NCI-H146 (cell line): ENCODE data around the gene ZNF346.

ENCODE experiments used
- DNase-seq: peaks from one replicate; lab custom pipeline; 2025; lab: John Stamatoyannopoulos, UW

Gene ZNF346

DNA sequence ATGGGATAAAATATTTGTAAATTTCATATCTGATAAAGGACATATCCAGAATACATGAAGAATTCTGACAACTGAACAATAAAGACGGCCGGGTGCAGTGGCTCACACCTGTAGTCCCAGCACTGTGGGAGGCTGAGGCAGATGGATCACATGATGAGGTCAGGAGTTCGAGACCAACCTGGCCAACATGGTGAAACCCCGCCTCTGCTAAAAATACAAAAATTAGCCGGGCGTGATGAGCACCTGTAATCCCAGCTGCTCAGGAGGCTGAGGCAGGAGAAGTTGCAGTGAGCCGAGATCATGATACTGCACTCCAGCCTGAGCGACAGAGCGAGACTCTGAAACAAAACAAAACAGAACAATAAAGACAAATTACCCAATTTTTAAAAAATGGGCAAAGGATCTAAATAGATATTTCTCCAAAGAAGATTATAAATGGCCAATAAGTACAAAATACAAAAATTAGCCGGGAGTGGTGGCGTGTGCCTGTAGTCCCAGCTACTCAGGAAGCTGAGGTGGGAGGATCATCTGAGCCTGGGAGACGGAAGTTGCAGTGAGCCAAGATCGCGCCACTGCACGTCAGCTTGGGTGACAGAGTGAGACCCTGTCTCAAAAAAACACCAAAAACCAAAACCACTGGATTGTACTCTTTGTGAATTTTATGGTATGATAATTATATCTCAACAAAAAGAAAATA lies 101.4 kb downstream of the ZNF346 start:
- no peak for DNase-seq

GRCh38 chr5:177124486-177124991 lies 102.0 kb downstream of the ZNF346 start:
- DNase-seq, result no peak

GRCh38 chr5:177126771-177127170 lies 104.3 kb downstream of the ZNF346 start:
- DNase-seq, result no peak

DNA sequence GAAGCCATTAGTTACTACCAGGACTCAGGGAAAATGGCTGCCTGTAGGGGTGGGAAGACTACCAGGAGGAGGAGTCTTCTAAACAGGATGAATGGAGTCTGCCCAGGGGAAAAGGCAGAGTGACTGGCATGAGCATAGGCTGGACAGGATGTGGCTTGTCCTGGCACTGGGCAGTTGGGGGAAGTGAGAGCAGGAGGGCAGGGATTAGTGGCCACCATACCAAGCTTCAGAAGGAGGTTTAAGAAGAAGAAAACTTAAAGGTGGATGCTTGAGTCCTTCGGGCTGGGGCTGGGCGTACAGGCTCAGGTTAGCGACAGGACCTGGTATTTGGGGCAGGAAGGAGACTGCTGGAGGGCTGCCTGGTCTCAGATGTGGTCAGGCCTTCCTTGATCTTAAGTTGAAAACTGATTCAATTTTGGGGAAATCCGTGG lies 106.1 kb downstream of the ZNF346 start:
- DNase-seq, result no peak

DNA sequence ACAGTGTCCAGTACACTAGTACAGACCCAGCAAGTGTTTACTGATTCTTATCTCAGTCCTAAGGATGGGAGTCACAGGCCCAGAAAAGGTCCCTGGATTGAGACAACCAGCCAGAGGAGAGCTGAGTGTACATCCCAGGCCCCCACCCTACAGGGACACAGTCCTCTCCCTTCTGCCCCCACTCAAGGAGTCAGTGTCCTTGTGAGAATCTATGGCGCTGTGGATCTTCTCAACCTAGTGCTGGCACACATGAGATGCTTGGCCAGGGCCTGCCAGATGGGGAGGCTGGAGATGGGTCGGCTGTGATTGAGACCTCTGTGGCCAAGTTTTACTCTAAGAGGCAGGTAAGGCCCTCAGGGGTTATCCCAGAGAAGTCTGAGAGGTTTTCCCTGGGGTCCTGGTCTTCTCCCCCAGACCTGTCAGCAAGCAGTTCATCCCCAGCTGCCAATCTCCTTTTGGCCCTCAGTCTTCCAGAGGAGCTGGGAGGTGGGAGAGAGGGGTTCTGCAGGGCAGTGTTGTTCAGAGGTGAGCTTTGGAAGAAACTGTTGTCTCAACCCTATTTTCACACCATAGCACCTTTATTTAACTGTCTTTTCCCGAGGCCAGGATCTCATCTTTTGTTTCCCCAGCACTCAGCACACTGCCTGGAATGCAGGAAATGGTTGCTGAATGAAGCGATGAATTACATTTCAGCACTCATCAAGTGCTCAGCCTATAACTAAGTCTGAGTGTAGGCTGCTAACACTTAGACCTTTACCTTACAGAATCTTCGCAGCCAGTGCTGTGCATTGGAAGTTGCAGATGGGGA lies 107.9 kb downstream of the ZNF346 start:
- no peak for DNase-seq
